Measurements from ENCODE around the gene FAM131C.

FAM131C gene

DNA sequence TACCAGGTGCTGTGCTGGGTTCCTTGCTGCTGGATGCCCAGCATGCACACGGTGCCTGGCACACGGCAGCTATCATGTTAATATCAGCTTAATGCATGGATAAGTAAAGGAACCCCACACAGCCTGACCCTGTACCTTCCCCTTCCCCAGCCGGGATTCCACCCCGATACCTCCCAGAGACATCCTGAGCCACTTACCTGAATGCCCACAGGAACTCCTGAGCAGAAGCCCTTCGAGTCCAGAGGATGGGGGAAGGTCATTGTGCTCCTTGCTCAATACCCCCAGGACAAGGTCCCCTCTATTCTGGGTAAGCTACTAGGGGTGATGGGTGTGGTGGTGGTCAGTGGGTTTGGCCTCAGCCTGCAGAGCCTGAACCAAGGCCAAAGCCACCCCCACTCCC is 1.4 kb downstream of the FAM131C start:
- DNase-seq (ENCODE audit: low spot score): no peak
- no peak overlapping the region for H3K27ac ChIP-seq
- H3K4me3 ChIP-seq: no peak overlapping the region
- TF ChIP-seq, protein P1, sequence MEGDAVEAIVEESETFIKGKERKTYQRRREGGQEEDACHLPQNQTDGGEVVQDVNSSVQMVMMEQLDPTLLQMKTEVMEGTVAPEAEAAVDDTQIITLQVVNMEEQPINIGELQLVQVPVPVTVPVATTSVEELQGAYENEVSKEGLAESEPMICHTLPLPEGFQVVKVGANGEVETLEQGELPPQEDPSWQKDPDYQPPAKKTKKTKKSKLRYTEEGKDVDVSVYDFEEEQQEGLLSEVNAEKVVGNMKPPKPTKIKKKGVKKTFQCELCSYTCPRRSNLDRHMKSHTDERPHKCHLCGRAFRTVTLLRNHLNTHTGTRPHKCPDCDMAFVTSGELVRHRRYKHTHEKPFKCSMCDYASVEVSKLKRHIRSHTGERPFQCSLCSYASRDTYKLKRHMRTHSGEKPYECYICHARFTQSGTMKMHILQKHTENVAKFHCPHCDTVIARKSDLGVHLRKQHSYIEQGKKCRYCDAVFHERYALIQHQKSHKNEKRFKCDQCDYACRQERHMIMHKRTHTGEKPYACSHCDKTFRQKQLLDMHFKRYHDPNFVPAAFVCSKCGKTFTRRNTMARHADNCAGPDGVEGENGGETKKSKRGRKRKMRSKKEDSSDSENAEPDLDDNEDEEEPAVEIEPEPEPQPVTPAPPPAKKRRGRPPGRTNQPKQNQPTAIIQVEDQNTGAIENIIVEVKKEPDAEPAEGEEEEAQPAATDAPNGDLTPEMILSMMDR (IDR thresholded peaks at IDR 0.05): no peak

DNA sequence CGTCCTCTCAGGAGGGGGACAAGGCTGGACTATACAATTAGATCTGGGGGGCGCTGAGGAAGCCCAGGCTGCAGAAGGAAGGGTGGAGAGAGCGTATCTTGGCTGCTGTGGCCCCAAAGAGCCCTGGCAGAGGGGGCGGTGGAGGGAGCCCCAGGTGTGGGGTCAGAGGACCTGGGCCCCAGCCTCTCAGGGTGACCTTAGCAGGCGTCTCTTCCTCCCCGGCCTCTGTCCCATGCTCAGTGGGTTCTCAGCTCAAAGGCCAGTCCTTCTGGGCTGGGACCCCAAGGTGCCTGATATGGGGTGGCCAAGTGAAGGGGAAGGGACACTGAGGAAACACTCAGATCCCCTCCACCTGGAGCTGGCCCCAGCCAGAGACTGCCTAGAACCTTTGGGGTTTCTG is 1.8 kb downstream of the FAM131C start:
- H3K27ac ChIP-seq: no peak overlapping the region
- DNase-seq (ENCODE audit: low spot score): no peak
- TF ChIP-seq, protein P1 (IDR thresholded peaks at IDR 0.05): no peak
- H3K4me3 ChIP-seq: no peak overlapping the region

DNA sequence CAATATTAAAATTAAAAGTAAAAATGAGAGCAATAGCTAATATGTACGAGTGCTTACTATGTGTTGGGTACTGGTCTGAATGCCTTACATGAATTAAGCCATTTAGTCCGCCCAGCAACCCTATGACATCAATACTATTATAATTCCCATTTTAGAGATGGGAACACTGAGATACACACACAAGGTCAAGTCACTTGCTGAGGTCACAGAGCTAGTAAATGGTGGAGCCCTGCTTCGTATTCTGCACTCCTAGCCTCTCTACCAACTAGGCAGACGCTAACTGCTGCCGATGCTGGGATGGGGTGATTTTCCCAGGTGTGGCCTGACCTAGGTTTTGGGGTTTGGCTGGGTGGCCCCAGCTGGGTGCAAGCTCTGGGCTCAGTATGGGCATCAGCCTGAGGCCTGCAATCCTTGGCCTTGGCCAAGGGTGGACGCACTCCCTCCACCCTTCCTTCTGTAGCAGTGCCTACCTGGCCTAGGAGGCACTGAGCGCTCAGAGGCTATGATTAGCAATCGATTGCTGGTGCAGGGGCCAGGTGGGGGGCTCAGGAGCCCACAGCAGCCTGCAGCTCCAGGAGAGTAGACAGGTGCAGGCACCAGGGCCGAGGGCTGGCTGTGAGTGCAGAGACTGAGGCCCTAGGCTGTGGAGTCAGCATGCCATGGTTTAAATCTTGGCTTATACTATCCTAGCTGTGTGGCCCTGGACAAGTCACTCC is 2.7 kb downstream of the FAM131C start:
- no peak overlapping the region for H3K27ac ChIP-seq
- TF ChIP-seq, protein P1 (IDR thresholded peaks at IDR 0.05): no peak
- DNase-seq (ENCODE audit: low spot score): no peak
- H3K4me3 ChIP-seq: no peak overlapping the region

DNA sequence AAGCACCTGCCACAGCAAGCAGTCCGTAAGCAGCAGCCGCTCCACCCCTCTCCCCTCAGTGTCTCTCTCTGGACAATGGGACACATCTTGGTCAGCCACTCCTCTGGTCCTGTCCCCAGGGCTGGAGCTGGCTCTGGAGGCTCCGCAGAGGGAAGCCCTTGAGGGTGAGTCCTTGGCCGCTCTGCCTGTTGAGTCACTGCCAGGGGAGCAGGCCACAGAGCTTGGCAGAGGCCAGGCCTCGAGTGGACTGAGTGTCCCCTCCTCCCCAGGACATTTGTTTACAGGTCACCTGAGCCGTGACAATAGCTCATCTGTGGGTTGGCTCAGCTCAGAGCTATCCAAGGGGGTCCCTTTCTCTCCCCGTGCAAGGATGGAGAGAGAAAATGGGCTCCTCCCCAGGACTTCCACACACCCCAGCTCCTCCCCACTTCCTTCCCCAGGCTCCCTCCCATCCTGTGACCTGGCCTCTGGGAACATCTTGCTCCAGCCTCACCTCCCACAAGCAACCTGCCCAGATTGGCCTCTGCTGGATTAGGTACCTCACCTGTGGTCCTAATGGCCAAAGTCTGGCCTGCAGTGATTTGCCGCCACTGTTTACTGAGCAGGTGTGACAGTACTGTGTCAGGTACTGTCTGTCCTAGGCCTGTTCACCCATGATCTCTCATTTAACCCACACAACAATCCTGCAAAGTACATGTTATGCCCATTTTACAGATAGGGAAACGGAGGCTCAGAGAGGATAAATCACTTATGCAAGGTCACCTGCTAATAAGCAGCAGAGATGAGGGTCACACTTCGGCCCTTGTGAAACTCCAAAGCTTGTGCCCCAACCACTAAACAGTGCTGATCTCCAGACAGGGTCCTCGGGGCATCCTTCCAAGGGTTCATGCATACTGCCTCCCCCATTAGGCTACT is 4.8 kb downstream of the FAM131C start:
- Histone ChIP-seq H3K4me3 (no peak overlapping the region), H3K27ac (no peak overlapping the region)
- DNase-seq (ENCODE audit: low spot score): no peak
- TF ChIP-seq, protein P1 (IDR thresholded peaks at IDR 0.05): no peak

DNA sequence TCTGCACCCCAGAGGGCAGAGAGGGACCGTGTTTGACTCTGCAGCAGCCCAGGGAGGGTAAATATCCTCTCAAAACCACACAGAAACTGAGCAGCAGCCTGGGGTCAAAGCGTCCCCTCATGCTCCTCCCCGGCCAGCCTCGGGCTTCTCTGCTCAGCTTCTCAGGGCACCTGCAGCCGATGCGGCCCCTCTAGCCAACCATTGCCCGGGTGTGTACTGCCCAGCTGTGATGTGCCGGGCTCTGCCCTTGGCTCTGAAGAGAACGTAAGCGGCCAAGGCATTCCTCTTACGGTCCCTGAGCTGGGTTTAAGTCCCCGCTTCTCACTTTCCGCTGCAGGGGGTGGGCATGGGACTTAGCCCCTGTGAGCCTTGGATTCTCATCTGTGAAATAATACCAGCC is 5.5 kb downstream of the FAM131C start:
- DNase-seq (ENCODE audit: low spot score): no peak
- TF ChIP-seq, protein P1 (IDR thresholded peaks at IDR 0.05): no peak
- Histone ChIP-seq H3K4me3 (no peak overlapping the region), H3K27ac (no peak overlapping the region)

DNA sequence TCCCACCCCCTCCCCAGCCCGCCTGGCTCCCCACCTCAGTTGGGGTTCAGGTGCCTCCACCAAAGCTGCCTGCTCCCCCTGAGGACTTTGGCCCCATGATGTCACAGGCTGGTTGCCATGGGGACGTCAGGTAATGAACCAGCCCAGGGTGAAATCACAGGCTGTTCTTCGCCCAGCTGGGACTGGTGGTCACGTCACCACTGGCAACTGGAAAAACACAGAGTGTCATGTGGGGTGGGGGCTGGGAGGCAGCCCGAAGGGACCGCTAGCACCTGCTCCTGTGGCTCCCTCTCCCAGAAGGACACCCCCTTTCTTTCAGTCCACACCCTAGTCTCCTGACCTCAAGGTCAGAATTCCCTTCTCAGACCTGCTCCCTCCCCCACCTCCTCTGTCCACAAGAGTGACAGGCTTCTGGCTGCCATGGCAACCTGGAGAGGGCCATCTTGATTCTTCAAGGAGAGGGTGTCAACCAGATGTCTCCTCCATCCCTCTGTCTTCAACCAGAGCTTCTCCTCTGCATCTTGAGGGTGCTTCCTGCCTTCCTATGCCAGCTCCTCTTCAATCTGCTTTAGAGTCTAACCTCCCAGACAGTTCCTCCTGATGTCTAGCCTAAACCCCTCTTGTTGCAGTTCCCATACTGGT is 6.2 kb downstream of the FAM131C start:
- TF ChIP-seq, protein P1 (IDR thresholded peaks at IDR 0.05): no peak
- DNase-seq (ENCODE audit: low spot score): no peak
- H3K27ac ChIP-seq: no peak overlapping the region

More for the DNA sequence above, 6.2 kb downstream of the FAM131C start:
- H3K4me3 ChIP-seq: no peak overlapping the region
